SK-N-MC (cell line): ENCODE results near the gene NCF4.

Experiments
- EZH2 ChIP-seq: fragments of 200-600 bp; sonication (generic); IDR thresholded peaks from one replicate; pipeline ENCODE4 v1.6.1; 2017; ENCODE audit warnings: antibody characterized with exemption
- FOXP2 ChIP-seq: optimal IDR thresholded peaks from 2 replicates; pipeline ENCODE3; 2011; ENCODE audit warnings: mild to moderate bottlenecking, moderate library complexity; ENCODE audit not compliant: insufficient read depth; ENCODE audit errors: extremely low read length, control extremely low read depth
- POLR2AphosphoS5 ChIP-seq: IDR thresholded peaks from 2 replicates; pipeline ENCODE4 v1.6.1; 2012; ENCODE audit warnings: mild to moderate bottlenecking, low read depth, low read length, borderline replicate concordance

- TF ChIP-seq EZH2: no peak
- no peak for TF ChIP-seq POLR2AphosphoS5
- TF ChIP-seq FOXP2: no peak
Measured at GRCh38 chr22:36830601-36831000, 30.2 kb upstream of the NCF4 start.
